GM19099 (cell line): Measurements from ENCODE around the gene CYSTM1.

Source experiments
- POLR2A ChIP-seq: IDR thresholded peaks from 3 replicates; pipeline ENCODE4 v1.6.1; 2011; ENCODE audit warnings: low read depth; ENCODE audit not compliant: insufficient read length; ENCODE audit errors: extremely low read depth

Gene CYSTM1, protein sequence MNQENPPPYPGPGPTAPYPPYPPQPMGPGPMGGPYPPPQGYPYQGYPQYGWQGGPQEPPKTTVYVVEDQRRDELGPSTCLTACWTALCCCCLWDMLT

DNA sequence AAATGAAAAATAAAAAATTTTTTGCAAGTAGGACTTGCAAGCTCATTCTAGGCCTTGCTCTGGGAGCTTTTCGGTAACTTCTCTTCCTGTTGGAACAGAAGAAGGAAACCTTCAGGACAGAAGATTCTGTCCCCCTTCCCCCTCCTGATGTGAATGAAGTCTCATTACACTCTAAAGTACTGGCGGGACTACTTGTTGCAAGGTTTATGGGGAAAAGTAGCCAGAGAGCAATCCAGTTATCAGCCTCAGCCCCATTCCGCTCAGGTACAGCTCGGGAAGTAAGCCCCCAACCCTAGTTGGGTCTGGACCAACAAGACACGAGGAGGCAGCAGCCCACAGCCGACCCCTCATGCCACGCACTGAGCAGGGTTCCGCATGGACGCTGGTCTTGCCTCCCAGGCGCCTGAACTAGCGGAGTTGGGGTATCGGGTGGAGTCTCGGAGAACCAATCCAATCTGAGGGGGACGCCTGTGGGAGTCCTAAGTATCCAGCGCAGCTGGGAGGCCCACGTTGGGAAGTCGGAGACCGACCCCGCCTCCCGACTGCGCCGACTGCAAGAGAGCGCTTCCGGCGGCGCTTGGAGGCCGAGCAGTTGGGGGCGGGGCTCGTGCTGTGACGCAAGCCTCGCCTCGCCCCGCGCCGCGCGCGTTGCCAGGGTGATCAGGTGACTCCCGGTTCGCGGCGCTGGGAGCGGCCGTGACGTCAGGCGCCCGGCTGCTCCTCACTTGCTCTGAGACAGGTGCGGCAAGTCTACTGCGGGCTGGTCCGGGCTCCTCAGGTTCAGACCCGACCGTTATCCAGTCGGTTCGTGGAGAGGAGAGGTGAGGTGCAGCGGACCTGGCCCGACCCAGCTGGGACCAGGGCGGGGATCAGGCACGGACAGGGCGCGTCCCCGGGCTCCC is at the start of gene CYSTM1:
TSS of gene CYSTM1 (plus strand) at position 724 of the 902 bp plus-strand sequence. CDS start 19,278 bp downstream, outside the sequence.
- TF ChIP-seq POLR2A: peak; percentile 89

DNA sequence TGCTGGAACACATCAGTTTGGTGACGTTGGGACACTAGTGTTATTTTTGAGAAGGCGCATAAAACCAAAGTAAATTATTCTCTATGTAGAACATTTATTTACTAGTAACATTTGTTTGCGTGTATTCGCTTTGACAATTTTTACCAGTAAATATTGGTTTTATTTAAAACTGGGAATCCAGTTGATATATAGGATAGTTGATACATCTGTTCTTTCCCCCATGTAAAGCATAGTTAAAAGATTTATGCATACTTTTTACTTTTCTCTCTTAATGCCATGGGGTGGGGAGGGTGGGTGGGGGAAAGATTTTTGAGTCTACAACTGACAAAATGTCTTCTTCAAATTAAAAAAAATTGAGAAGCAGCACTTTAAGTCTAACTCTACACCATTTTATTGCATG is 49.4 kb upstream of the CYSTM1 start, which contains the start of gene IGIP:
TSS of gene IGIP (plus strand) at position 301 of the 400 bp plus-strand sequence. CDS start 2,540 bp downstream, outside the sequence.
- no peak for TF ChIP-seq POLR2A

DNA sequence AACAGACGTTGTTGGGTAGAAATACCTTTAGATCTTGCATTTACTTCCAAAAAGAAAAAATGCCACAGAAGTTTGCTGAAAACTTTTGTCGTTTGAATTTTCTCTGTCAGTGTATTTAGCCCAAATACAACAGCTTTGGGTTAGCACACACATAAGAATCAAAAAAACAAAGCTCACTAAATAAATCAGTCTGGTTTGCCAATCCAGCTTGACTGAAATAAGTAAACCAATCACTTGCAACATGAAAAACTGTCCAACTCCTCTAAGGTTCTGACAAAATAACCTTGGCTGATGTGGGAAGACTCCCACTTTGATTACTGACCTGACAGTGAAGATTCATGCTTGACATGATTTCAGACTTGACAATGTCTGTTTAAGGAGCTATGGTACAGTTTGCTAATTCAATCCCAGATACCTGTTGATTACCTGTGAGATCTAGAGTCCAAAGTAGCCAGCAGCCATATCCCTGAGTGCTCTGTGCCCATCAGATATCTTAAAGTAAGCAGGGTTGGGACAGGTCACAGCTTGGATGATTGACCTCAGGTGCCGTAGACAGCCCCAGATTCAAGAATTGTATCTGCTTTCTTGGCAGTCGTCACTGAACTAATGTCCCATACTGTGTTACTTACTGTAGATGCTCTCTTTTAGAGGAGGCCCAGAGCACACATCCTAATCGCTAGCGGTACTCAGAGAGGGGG is 48.5 kb upstream of the CYSTM1 start:
- TF ChIP-seq POLR2A: no peak

DNA sequence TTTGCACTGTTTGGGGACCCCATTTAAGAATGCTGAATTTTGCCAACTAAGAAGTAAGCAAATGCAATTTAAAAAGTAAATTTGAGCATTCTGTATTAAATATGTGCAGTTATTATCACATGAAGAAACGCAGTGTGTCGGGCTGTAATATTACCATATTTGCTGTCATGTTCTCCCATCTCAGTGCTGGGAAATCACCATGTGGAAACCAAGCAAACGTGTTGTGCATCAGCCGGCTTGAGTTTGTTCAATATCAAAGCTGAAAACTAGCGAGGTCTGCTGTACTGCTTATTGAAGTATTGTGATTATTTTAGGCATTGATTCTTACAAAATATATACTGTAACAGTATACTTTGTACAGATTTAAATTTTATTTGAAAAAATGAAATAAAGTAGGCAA is 46.6 kb upstream of the CYSTM1 start:
- TF ChIP-seq POLR2A: no peak

DNA sequence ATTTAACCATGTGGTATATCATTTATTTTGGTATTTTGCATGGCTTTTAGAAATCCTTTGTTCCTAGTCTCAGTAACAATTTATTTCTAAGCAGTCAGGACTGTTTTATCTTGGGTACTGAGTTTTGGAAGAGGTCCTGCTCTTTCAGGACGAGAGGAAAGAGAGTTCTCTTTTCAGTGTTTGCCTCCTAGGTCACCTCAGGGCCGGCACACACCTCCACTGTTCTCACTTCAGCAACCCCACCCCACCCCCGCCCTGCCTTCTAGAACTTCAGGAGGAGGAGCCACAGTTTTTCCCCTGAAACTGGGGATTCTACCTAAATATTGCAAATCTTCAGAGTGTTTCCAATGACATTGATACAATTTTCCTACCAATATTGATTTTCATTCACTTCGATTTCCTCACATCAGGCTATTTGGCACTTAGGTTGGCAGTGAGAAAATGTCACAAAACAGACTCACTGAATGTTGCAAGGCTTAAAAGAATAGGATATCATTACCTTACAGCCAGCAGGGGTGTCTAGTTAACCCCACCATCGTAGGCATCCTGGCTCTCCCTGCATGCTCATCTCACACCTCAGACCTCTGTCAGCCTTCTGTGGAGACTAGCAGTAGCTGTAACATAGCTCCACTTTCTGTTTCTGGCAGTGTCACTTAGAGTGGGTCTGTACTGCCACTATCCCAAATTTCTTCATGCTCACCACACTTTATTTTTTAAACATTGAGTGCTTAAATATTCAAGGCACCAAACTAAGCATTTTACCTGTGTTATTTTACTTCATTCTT is 43.8 kb upstream of the CYSTM1 start:
- no peak for TF ChIP-seq POLR2A

DNA sequence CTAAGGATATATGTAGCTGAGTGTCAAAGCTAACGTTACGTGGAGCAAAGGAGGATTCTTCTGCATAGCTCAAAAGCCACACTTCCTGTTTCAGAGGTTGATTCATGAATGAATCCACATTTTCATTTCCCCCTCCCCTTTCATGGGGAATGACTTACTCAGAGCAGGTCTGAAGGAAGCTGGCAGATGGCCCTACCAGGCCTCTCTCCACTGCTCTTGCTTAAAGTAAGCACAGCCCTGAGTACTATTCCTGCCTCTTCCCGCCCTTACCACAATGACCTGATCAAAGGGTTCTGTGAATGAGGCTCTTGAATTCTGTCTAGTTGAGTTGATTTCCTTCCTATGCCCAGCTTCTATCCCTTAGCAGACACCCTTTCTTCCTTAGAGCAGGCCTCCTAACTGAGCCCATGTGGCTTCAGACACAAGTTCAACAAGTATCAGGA is 43.0 kb upstream of the CYSTM1 start:
- no peak for TF ChIP-seq POLR2A

DNA sequence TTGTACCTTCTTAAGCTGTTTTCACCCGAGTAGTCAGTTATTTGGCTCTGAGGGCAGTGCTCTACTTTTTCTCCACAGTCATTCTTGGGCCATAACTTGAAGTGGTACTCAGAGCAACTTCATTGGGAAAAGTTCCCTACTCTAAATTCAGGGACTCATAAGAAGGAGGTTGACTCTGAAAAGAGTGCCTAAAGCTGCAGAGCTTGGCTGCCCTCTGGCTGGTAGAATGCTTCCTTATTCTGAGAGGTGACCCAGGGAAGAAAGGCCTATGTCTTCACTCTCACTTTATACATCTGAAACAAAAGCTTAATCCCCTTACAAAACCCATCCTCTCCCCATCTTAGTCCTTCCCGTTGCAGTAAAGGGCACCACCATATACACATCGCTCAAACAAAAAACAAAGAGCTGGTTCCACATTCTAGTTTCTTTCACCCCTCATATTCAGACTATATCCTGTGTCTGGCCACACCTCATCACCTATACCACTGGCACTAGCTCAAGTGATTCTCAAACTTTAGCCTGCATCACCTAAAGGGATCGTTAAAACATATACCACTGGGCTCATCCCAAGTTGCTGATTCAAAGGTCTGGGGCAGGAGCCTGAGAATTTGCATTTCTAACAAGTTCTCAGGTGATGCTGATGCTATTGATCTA is 41.3 kb upstream of the CYSTM1 start:
- TF ChIP-seq POLR2A: no peak

DNA sequence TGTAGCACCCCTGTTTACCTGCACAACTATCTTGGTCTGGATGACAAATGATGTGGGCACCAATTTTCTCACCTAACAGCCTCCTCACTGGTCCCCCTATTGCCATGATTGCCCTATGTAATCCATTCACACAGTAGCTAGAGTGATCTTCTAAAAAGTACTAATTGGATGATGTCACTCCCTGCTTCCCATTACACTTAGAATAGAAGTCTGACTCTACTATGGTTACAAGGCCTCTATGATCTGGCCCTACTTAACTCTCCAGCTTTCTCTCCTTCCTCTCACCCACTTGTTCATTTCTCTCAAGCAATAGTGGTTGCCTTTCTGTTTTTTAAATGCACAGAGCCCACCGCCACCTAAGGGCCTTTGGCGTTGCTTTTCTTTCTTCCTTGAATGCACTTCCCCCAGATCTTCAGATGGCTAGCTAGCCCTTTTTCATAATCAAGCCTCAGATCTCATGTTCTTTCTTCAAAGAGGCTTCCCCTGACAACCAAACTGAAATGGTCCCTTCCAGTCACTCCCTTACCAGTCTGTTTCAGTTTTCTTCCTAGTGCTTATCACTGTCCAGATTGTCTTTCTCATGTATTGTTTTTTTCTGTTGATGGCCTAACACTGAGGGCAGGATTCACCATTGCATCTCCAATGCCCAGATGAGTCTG is 40.6 kb upstream of the CYSTM1 start:
- TF ChIP-seq POLR2A: no peak

DNA sequence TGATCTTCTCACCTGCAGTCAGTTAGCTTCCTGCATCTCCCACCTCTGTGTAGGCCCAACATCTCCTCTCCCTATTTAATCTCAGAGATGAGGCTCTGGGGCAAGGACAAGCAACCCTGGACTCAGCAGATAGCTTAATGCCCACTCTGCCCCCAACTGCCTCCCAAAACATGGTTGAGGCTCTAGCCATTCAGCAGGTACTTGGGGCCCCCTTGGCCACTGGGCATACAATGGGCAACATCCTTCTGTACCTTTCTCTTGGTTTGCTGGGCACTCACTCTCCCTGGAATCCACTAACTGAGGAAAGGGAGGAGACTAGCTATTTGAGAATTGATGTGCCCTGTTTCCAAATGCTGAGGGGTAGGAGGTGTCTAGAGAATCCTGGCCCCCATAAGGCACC is 39.9 kb upstream of the CYSTM1 start:
- no peak for TF ChIP-seq POLR2A

DNA sequence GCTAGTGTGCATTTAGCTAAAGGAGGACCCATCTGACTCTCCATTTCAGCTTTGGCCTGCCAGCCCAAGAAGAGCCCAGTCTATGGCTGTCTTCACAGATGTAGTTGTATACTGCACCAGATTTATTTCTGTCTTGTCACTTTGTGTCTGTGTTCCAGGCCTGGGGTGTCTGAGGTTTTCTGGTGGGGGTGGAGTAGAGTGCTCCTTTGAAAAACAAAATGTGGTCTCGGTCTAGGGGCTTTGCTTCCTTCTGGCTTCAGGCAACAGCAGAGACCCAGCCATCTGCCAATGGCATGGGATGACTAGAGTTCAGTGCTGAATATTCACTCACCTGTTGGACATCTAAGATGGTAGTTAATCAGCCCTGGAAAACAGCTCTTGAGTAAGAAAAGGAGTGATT is 38.4 kb upstream of the CYSTM1 start:
- TF ChIP-seq POLR2A: no peak

DNA sequence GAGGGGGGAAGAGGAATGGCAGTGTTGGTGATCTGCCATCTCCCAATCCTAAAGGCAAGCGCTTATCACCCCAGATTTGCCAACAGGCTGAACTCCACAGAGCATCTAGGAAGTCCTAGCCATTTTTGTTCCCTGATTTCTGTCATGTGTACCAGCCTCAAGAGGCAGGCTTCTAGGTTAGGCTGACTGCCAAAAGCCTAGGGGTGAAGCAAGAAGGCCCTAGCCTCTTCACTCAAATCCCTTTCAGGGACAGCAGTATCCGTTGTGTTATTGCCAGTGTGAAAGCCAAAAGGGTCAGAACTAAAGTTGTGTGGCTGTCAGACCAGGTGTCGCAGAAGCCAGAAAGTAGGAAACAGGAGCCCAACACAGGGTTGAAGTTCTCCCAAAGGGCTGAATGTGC is 34.6 kb upstream of the CYSTM1 start:
- no peak for TF ChIP-seq POLR2A

DNA sequence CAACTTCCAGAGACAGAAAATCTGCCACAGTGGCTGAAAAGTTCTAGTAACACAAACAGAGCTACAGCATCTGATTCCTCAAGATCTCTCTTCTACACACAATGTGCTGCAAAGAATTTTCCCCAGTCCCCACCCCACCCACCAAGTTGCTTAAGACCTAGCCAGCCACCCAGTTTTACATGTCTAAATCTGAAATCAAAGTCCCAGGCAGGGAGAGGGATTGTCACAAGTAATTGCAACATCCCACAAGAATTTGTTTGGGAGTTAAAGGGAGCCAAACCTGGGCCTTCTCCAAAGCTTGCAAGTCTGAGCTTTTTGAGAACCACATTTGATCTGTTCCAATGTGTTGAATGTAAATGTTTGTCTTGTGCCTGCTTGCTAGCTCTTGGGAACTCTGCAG is 33.7 kb upstream of the CYSTM1 start:
- TF ChIP-seq POLR2A: no peak

DNA sequence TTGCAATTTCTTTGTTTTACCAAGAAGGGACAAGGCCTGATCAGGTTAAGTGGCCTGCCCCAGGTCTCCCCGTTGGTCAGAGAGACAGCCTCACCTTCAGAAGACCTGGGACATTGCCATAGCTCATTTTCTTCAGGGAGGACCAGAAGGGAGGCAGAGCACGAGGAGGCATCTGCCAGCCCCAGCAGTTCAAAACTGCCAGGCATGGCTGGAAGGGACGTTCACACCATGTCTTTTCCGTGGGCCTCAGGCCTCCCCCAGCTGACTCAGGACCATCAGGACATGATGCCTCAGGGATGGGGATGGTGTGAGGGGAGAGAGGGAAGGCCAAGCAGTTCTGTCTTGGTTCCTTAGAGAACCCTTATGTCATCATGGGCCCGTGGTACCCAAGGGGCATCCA is 32.7 kb upstream of the CYSTM1 start:
- TF ChIP-seq POLR2A: no peak

DNA sequence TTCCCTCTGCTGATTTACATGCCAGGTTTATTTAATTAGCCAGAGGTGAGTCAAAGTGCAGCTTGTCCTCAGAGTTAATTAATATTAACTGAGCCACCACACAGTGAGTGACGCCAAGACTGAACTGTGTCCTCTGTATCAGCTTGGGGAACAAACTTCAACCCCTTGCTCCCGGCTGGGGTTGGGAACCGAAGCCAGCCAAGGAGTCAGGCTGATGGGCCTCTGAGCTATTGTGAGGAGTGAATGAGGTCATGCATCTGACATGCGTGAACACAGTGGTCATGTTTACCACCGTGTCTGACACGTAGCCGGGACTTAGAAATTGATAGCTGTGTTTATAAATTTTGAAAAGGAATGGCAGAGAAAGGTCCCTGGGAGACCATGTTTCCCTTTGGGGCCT is 32.1 kb upstream of the CYSTM1 start:
- no peak for TF ChIP-seq POLR2A
